SK-MEL-5 (cell line): ENCODE data around the gene CBFA2T3. TPM values are rescaled to one million over a fixed set of nuclear protein-coding genes. Genes with fewer than 3 reads are reported as not detected.

Experiments
- DNase-seq: peaks from one replicate; pipeline ENCODE4 v3.0.0-alpha.2; 2016; ENCODE audit warnings: low read depth, low spot score
- in situ Hi-C: cut with HindIII; loops from 2 replicates; pipeline ENCODE4 v1.10.0; 2016; ENCODE audit warnings: low sequenced_read_pairs, high pct_unique_total_duplicates, low pct_unique_long_range_greater_than_20kb
- total RNA-seq: library from RNA; depleted of rRNA; stranded (reverse); fragments of >200 nt; shearing (Covaris generic); gene quantifications from 2 replicates; pipeline ENCODE4 v1.2.3, GENCODE V29; 2014

The CBFA2T3 gene
- total RNA-seq, 1 experiment from 2014 or later, result not detected

DNA sequence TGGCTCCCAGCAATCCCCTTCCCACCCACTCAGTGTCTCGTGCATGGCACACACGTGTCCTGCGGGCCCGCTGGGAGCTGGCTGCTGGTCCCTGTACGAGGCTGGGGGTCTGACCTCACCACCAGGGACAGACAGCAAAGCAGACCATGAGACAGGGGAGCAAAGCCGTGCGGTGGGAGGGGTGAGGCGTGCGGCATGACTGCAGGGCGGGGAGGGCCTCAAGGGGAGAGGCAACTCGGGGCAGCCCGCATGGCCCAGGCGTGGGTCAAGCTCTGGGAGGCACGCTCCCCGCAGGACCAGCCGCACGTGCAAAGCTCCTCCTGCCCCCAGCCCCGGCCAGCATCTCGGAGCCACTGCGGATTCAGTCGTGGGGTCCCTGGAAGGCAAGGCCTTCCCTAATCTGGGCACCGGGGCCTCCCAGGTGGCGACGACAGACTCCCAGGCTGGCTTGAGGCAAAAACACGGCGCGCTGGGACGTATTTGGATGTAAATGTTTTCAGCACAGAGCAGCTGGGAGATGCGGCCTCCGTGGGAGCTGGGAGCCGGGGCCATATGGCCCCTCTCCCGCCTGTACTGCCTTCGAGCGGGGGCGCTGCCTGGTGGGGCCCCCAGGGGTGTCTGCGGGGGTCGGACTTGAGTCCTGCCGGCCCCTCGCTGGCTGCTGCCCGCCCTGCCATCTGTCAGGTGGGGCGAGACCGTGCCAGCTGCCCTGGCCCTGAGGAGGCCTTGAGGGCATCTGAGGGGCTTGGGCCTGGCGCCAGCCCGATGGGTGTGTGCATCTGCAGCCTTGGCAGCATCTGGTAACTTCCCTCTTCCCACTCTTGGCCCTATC, 12.2 kb upstream of the CBFA2T3 start:
- in situ Hi-C loops, result no loop called here
- no peak for DNase-seq

DNA sequence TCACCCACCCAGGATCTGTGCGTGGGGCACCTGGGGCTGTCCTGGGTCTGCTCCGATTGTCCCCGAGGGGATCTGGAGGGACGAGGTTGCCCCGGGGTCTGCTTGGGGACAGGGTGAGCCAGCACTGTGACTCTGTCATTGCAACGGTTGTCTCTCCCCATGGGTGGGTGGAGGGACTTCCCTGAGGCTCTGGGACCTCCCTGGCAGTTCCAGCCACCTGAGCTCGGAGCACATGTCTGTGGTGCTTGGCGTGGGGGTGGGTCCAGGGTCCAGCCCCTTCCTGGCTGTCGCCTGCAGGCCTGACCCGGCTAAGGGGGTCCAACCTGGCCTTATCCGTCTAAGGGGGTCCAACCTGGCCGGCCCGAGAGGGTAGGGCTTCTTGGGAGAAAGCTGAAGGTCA, 8.5 kb upstream of the CBFA2T3 start:
- in situ Hi-C loops, result no loop called here
- DNase-seq, result no peak

GRCh38 chr16:88983771-88984687, 7.0 kb upstream of the CBFA2T3 start:
- no peak for DNase-seq
- in situ Hi-C loops, result no loop called here

DNA sequence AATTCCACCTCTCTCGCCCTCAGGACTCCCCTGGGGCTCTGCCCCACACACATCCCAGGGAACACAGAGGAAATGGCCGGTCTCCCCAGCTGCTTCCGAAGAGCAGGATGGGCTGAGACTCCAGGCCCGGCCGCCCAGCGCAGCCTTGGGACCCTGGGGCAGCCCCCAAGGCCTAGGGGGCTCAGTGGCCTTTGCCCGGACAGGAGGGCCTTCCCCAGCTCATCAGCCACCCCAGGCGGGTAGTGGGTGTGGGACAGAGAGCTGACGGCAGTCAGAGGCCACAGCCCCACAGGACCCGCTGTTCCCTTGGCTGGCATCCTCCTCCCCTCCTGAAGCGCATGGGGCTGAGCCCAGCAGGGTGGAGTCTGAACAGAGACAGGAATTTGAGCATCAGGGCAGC, 6.2 kb upstream of the CBFA2T3 start:
- in situ Hi-C loops, result no loop called here
- DNase-seq, result no peak

DNA sequence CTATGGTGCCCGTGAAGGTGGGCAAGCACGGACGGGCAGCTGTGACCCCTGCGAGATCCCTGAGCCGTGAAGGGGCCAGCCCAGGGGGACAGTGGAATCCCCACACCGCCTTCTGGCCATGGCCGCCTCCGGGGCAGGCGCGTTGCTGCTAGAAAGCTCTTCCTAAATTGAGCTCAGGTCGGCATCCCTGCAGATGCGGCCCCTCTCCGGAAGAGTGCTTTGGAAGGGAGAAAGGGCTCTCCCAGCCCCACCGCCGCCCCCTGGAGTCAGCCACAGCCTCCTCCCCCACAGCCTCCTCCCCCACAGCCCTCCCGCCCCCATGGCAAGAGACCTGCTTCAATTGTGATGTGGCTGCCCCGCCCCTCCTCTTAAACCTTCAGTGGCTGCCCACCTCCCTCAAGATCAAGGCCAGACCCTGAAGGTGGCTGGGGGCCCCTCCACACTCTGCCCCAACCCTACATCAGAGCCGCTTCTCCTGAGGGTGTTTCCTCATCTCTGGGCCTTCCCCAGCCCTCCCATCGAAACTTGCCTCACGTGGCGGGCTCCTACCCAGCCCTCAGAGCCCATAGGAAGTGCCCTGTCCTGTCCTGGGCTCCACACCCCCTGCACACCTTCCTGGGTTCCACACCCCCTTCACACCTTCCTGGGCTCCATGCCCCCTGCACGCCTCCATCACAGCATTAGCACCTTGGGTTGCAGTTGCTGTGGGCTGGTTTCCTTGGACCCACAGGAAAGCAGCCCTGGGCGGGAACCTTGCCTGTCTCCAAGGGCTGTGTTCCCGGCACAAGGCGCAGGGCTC, 5.5 kb upstream of the CBFA2T3 start:
- in situ Hi-C loops, result no loop called here
- DNase-seq, result no peak

- in situ Hi-C loops, result no loop called here
Observed at GRCh38 chr16:88979353-88980015, 2.5 kb upstream of the CBFA2T3 start.

DNA sequence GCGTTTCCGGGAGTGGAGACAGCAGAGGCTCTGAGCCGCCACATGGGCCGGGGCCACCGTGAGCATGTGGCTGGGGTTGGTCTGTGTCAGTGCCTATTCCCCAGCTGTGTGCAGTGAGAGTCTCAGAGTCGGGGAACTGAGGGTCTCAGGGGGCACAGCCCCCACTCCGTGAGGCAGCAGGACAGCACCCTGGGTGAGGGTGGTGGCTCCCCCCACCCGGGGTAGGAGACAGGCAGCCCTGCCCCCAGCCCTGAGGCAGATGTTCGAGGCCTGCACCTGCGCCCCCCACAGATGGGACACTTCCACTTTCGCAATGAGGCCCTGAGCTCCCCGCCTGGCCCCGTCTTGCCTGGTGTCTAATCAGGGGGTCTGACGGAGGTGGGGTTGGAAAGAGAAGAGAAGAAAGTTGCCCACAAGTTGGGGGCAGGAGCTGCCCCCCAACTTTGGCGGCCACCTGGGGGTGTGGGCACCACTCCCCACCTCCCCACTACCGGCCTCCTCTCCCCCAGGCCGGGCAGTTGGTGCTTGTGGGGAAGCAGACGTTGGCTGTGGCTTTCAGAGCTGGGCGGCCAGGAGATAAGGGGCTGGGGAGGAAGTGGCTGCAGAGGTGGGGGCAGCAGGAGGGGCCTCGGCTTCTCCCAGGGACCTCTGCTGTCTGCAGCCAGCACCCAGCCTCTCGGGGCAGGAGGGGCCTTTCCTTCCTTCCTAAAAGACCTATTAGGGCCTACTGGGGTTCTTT, 1.8 kb upstream of the CBFA2T3 start:
- in situ Hi-C loops, result no loop called here

More at GRCh38 chr16:88979353-88980015, 2.5 kb upstream of the CBFA2T3 start:
- no peak for DNase-seq

DNA sequence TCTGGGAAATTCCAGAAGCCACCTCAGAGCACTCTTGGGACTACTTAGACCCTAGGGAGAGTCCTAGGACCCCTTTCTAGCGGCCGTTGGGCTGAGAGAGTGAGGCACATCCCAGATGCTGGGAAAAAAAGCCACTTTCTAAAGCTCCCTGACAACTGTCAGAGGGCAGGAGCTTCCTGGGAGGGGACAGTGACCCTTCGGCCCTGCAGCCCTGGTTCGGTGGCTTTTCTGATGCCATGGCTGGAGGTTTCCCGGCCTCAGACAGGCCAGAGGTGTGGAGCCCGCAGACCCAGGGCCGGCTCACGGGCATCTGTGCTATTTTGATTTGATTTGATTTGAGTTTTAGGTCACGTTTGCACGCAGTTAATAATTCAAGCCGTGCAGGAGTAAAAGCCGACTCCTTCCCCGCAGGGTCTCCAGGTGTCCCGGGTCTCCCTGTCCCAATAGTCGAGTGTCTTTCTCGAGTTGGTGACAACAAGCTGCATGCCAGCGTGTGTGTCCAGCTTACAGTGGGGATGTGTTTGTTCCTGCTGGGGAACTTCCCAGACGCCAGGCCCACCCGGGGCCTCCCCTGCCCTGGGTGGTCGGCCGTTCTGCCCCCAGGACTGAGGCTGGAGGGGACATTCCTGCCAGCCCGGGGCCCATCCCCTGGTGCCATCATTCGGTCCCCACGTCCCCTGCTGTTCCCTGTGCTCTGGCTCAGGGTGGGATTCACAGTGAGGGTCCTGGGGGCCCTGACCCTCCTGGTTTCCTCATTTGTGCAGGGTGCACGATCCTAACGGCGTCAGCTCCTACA, 1.0 kb upstream of the CBFA2T3 start:
- in situ Hi-C loops, result no loop called here
- no peak for DNase-seq

More for the DNA sequence above, 1.8 kb upstream of the CBFA2T3 start:
- DNase-seq, result no peak

- in situ Hi-C loops, result no loop called here
- DNase-seq, result no peak
Observed at GRCh38 chr16:88976366-88977017, 515 bp downstream of the CBFA2T3 start.

- in situ Hi-C loops, result no loop called here
- DNase-seq, result no peak
Observed at GRCh38 chr16:88975511-88976061, 1.4 kb downstream of the CBFA2T3 start.

- in situ Hi-C loops, result no loop called here
Observed at GRCh38 chr16:88974916-88975215, 2.1 kb downstream of the CBFA2T3 start.

GRCh38 chr16:88974080-88974915, 2.7 kb downstream of the CBFA2T3 start:
- no peak for DNase-seq
- in situ Hi-C loops, result no loop called here

More at GRCh38 chr16:88974916-88975215, 2.1 kb downstream of the CBFA2T3 start:
- DNase-seq, result no peak

GRCh38 chr16:88973415-88974050, 3.5 kb downstream of the CBFA2T3 start:
- in situ Hi-C loops, result no loop called here

DNA sequence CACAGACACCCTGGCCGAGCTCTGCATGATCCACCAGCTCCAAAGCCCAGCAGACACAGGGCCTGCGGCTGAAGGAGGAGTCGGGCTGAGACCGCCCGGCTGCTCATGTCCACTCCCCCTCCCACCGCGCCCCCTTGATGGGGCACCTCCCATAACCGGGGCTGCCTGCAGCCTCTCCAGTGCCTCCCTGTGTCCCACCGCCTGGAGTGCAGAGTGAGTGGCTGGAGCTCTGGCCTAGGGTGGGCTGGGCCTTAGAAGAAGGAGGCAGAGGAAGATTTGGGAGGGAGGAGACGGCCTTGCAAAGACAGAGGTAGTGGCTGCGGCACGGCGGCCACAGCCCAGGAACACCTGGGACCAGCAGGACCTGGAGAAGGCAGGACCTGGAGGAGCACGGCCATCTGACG, 4.0 kb downstream of the CBFA2T3 start:
- in situ Hi-C loops, result no loop called here

More at GRCh38 chr16:88973415-88974050, 3.5 kb downstream of the CBFA2T3 start:
- DNase-seq, result no peak

More for the DNA sequence above, 4.0 kb downstream of the CBFA2T3 start:
- no peak for DNase-seq
